GM11168 (cell line): ENCODE data around the gene FBH1.
"Not testable (repeated sequence)": the region's sequence is repeated elsewhere in the genome, so short reads cannot be mapped to it uniquely, and the experiment has no call there.

Experiments
- in situ Hi-C: fragments of 300-500 bp; cut with MboI; formaldehyde crosslinking; loops from one replicate; pipeline ENCODE4 v1.12.0; 2022; ENCODE audit warnings: low sequenced_read_pairs; ENCODE audit not compliant: unreplicated experiment

Gene FBH1

GRCh38 chr10:5935628-5936027 lies 45.6 kb downstream of the FBH1 start:
- in situ Hi-C loops: no loop called here

- in situ Hi-C loops: no loop called here
These were observed 47.0 kb downstream of the FBH1 start for GRCh38 chr10:5937016-5937415.

- in situ Hi-C loops: no loop called here
These were observed 48.2 kb downstream of the FBH1 start for GRCh38 chr10:5938291-5938690.

DNA sequence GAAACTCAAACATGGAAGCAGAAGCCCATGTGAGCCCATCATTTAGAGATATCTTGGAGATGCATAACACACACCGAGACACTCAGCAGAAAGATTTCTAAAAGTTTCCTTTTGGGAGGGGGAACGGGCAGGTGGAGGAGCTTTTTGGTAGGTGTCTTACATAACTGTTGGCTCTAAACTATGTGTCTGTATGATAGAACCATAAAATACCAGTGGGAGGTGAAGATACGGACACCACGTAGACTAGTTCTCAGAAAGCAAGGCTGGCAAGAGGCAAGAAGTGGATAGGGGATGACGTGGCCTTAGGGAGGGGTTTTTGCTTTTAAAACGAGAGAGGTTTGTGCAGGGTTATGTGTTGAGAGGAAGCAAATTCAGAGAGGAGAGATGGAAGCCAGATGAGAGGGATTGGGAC lies 50.8 kb downstream of the FBH1 start:
- in situ Hi-C loops: no loop called here

DNA sequence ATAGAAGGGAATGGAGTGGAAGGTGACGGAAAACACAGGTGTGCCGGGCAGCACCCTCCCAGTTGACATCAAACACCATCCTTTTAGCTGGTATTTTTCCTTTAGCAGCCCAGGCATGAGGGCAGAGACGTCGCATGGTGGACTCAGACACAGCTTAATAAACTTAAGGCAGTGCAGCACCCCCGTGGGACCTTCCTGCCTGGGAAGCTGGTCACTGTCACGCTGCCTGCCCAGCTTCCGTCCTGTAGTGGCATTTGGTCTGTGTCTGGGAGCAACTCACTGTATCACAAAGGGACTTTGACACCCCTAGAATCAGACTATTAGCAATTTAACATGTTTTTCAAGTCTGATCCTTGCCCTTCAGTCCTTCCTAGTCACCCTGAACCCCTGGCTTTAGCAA lies 51.5 kb downstream of the FBH1 start:
- in situ Hi-C loops: no loop called here

DNA sequence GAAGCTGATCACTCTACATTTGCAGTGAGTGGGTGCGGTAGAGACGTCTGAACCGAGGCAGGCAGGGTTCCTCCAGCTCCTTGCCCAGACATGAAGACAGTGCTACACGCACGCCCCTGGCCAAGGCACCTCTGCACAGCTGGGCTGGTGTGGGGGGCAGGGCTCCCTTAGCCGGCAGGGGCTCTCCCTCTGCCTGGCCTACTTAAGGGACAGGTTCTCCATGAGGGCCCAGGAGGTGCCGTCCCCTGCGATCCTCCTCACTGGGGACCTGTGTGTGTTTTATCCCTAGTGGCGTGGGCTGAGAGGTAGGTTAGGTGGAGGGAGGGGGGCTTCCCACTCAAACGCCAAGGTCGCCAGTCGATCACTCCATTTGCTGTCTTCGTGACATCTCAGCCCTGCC lies 52.0 kb downstream of the FBH1 start:
- in situ Hi-C loops: no loop called here

DNA sequence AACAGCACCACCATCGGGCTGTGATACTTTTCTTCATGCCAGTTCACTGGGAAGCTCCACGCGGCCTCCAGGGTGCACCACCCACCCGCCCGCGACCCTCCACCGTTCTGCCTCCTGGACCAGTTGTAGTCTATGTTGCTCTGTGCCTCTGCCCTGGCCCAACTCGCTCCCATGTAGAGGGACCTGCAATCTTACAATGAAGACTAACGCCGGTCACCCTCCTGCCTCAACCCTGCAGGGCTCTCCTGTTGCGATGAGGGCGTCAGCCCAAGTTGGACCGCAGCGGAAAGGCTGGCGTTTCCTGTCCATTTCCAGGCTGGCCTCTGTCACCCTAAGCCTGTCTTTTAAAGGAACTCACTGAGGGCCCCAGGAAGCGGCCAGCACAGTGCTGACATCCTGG lies 52.4 kb downstream of the FBH1 start:
- in situ Hi-C loops: no loop called here

GRCh38 chr10:5943536-5943935 lies 53.5 kb downstream of the FBH1 start:
- in situ Hi-C loops: no loop called here

DNA sequence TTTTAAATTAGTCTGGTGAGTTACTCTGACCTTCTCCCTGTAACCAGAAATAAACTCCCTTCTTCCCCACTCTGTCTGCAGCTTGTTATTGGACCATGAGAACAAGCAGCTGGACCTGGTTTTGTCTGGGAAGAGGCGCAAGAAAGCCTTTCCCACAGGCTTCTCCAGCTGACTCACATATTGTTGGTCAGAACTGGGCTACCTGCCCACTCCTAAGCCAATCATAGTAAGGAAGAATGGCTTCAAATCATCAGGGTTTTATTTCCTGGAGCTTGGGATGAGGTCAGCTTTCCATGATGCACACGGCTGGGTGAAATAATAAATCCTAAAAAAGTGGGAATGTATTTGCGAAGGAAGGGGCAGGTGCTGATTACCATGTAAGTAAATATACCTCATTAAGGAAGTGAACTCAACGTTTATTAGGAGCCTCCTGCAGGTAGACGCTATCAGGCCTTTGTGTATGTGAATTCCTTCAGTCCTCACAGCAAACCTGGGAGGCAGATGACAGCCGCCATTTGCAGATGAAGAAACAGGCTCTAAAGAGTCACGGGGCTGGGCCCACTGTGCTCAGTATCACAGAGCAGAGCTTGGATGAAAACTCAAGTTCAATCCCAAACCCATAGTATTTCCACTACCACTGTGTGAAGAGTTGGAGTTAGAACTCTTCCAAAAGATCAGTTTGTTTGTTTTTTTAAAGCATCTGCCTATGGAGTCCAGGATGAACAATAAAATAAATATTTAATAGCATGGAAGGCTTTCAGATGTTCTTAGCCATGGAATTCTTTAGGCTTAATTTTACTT lies 54.5 kb downstream of the FBH1 start:
- in situ Hi-C loops: no loop called here

- in situ Hi-C loops: no loop called here
These were observed 55.1 kb downstream of the FBH1 start for GRCh38 chr10:5945190-5945509.

DNA sequence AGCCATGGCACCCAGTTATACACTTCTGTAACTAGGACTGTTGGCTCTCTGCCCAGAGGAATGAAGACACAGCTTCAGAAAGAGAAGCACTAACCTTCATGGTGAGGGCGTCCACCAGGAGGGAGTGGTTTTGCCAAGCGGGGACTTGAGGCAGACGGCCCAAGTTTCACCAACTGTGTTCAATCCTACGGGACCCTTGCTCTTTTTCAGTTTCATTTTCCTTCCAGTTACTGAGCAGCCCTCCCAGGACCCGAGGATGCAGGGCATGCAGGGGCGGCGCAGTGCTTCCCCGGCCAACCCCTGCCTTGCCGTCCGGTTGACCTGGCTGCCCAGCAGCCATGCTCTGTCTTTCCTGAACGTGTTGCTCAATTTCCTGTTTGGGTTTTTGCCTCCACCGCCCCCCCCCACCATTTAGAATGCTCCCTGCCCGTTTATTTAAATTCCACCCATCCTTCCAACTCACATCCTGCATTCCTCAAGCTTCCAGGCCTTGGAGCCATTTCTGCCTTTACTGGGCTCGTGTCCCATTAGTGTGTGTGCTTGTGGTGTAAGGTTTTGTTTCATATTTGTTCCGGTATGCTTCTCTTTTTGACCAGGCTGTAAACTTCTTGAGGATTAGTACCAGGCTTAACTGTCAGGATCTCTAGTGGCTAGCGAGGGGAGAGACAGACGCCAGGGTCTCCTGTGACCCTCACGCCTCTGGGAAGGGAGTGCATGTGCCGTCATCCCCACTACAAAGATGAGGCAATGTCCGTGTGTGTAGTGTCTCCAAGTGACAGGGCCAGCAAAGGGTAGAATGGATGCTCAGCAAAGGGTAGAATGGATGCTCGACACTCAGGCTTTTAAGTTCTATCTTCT lies 55.7 kb downstream of the FBH1 start:
- in situ Hi-C loops: no loop called here

GRCh38 chr10:5946419-5946775 lies 56.4 kb downstream of the FBH1 start:
- in situ Hi-C loops: not testable (repeated sequence)

- in situ Hi-C loops: no loop called here
These were observed 56.7 kb downstream of the FBH1 start for GRCh38 chr10:5946786-5947185.

GRCh38 chr10:5947471-5948207 lies 57.6 kb downstream of the FBH1 start:
- in situ Hi-C loops: no loop called here

GRCh38 chr10:5948208-5948585 lies 58.2 kb downstream of the FBH1 start:
- in situ Hi-C loops: no loop called here

GRCh38 chr10:5949009-5949759 lies 59.1 kb downstream of the FBH1 start:
- in situ Hi-C loops: no loop called here

- in situ Hi-C loops: no loop called here
These were observed 61.2 kb downstream of the FBH1 start for GRCh38 chr10:5951167-5951711.

- in situ Hi-C loops: no loop called here
These were observed 61.8 kb downstream of the FBH1 start for GRCh38 chr10:5951721-5952407.

GRCh38 chr10:5952731-5953385 lies 62.8 kb downstream of the FBH1 start:
- in situ Hi-C loops: no loop called here
